Inferior parietal cortex (tissue), 1 donor: ENCODE data around the gene DKC1.

Source experiments
- DNase-seq: peaks from one replicate; pipeline ENCODE4 v3.0.0-alpha.2; 2016; ENCODE audit errors: extremely low spot score

The DKC1 gene

DNA sequence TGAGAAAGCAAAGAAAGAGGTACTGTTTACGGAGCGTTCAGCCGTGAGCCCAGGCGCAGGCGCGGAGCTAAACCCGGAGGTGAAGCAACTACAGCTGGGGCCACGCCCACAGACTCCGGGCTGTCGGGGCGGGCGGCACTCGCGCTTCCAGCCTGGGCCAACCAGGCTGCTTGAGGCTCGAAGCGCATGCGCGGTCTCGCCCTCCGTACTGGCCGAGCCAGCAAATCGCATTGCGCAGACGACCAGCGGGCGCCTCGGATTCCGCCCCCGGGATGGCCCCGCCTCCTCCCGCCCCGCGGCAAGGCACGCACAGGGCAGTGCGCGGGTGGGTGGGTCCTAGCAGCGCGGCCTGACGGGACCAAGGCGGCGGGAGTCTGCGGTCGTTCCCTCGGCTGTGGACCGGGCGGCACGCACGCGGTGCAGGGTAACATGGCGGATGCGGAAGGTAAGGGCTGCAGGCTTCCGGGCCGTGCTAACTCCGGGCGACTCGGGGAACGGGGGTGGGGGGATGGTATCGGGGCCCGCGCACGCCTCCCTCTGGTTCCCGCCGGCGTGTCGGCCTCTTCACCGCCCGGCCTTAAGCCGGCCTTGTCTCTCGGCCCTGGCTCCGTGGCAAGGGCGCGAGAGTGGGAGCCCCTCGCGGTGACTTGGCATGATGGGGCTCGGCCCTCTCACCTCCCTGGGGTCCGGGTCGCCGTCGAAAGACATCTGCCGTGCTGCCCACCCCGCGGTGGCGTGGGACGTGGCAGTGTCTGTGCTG lies at the start of gene DKC1:
TSS of gene DKC1 (plus strand) at position 328 of the 760 bp plus-strand sequence. CDS start at position 430, 102 bp downstream.
- peak; percentile 89 for DNase-seq

GRCh38 chrX:154714925-154715324 lies 47.7 kb upstream of the DKC1 start:
- peak; percentile 77 for DNase-seq

DNA sequence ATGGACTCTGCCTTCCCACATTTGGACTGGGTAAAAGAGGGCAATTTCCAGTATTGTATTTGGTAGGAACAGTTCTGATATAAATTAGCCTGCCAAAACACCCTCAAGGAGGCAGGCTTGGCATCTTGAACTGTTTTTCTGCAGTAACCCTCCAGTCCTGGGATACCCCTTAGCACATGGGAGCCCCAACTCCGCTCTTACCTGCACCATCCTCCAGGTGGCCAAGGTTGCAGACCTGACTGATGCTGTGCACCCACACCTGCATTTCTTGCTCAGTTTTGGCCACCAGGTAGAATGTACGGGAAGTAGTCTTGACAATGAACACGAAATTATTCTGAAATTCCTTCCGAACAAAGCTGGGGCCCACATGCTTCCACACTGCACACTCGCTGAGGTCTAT lies 46.8 kb upstream of the DKC1 start:
- no peak for DNase-seq

GRCh38 chrX:154717824-154718223 lies 44.8 kb upstream of the DKC1 start:
- no peak for DNase-seq

- no peak for DNase-seq
Measured at GRCh38 chrX:154718616-154719015, 44.0 kb upstream of the DKC1 start.

GRCh38 chrX:154719132-154719675 lies 43.5 kb upstream of the DKC1 start:
- no peak for DNase-seq

- DNase-seq = no peak
Measured at GRCh38 chrX:154720067-154720466, 42.6 kb upstream of the DKC1 start.

- no peak for DNase-seq
Measured at GRCh38 chrX:154721155-154721554, 41.5 kb upstream of the DKC1 start.

- DNase-seq = no peak
Measured at GRCh38 chrX:154724993-154725756, 37.5 kb upstream of the DKC1 start.

DNA sequence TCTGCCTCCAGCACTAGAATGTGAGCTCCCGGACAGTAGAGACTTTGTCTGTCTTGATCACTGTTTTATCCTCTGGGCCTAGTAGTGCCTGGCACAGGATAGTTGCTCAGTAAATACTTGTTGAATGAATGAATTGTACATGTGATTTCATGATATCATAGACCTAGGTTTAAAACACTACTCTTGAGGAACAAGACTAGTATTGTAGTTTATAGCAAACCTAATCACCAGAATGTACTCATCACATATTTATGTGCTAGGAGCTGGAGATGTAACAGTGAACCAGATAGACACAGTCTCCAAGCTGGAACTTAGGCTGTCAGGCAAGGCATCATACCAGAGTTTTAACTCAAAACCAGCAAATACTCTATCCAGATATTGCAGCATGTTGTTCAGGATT lies 35.2 kb upstream of the DKC1 start:
- no peak for DNase-seq

DNA sequence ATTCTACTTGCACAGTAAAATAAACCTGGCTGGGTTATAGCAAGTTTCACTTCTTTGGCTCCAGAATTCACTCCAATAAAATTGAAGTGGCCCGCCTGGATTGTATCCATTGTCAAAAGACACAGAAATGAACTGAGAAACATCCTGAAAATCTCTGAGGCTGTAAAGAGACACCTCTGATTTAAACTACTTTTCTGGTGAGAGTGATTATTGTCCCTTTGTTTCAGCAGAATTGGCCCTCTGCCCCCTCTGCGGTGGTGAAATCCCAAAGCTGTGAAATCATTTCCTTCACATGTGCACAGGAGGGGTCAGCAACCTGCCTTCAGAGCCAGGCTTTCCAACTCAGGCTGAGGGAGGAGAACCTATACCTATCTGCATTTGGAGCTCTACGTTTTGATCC lies 34.8 kb upstream of the DKC1 start:
- no peak for DNase-seq

GRCh38 chrX:154728431-154729190 lies 34.1 kb upstream of the DKC1 start:
- DNase-seq = no peak

DNA sequence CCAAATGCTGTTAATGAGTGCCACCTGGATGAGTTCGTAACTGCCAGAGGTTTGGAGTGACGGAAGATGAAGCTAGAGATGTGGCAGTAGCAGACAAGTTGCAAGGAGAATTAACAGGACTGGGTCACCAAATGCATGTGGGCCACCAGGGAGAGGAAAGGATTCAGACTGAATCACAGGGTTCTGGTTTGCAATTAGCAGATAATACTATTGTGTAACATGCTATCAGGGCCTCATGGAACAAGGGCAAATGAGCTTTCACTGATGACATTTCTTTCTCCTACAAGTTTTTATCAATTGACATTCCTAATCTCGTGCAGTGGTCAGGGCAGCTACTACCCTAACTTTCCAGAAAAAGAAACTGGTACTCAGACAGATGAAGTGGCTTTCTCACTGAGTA lies 33.2 kb upstream of the DKC1 start:
- DNase-seq = no peak

DNA sequence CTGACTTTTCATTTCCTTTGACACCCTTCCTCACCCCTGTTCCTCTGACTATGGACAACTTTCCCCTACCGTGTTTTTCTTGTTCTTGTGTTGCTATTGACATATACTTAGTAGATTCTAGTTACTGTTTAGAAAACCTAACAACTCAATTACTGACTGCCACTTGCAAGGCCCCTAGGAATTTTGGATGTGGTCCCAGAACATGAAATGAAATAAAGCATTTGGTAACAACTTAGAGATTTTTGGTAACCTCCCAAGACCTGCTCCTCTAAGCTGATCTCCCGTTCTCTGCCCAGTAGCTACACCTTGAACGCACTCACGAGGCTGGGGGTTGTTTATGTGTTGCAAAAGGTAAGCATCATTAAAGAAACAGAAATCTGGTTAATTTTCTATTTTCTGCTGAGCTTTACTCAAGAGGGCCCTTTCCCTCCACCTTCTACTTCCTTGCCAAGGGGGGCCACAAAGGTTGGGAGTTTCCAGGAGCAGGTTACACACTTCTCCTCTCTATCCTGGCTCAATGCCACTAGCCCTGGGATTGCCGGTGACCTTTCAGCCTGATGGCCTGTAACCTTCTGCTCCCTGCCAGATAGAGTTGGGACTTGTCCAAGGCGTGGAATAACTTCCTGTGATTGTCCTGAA lies 32.3 kb upstream of the DKC1 start:
- DNase-seq = no peak

- no peak for DNase-seq
Measured at GRCh38 chrX:154731184-154731583, 31.5 kb upstream of the DKC1 start.

DNA sequence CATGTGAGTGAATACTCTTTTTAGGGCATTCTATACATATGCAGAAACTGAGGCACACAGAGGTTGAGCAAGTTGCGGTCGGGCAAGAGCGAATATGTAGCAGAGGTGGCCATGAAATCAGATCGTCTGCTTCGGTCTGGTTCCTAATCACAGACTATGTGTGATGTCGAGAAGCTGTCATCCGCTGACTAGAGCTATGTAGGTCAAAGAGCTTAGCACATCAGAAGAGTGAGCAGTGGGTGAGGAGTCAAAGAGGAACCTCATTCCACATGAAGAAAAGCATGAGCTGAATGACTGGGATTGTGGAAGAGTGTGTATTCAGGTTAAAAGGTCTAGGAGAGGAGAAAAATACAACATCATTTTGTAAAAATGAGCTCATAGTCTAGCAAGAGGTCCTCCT lies 30.8 kb upstream of the DKC1 start:
- no peak for DNase-seq

DNA sequence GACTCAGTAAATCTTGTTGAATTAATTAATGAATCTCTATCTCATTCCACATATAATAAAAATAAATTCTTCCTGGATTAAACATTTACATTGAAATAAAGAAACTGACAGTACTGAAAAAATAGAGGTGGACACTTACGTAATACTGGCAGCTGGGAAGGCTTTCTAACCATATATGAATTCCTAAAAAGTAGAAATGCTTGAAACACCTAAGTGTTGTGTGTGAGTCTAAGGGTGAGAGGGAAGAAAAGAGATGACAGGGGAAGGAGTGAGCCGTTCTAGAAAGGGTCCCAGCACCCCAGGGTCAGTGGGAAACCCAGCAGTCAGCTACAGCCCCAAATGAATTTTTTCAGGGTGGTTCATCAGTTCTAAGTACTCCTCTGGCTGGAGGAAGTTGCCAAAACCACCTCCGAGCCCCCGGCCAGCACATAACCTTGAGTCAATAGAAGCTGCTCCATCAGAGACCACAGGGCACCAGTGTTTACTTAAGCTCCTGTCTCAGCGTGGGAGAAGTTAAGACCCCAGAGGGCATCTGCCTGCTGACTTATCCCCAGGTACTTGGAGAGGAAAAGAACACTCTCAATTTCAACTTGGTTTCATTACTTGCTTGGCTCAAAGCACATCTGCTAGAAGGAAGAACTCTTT lies 30.1 kb upstream of the DKC1 start:
- no peak for DNase-seq

DNA sequence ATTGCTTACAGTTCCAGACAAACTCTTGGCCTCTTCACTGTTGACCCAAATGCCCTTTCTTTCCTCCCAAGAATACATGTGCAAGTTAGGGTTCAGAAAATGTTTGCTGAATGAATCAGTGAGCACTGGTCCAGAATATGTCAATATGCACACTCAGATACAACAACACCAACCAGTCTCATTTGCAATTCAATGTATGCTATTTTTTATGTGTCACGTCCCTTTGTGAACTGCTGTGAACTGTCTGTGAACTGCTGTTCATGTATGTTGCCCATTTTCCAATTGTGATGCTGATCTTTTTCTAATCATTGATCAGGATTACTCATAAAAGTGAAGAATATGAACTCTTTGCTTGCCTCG lies 29.6 kb upstream of the DKC1 start:
- DNase-seq = no peak

GRCh38 chrX:154734061-154734781 lies 28.4 kb upstream of the DKC1 start:
- DNase-seq = no peak

- no peak for DNase-seq
Measured at GRCh38 chrX:154735695-154736393, 26.8 kb upstream of the DKC1 start.
